PFSK-1 (cell line): ENCODE measurements around the gene TLX2.

ENCODE experiments used
- POLR2AphosphoS5 ChIP-seq: IDR thresholded peaks from 2 replicates; pipeline ENCODE4 v1.6.1; 2012; ENCODE audit warnings: low read depth, mild to moderate bottlenecking, control low read depth, low read length, moderate library complexity

The TLX2 gene

GRCh38 chr2:74566754-74567085 is 52.5 kb downstream of the TLX2 start:
- TF ChIP-seq POLR2AphosphoS5, result no peak
